Body of pancreas (tissue), 4 donors: ENCODE results near the gene KRTAP25-1. TPM values are rescaled to one million over a fixed set of nuclear protein-coding genes. Genes with fewer than 3 reads are reported as not detected.

Source experiments
- ATAC-seq: fragments of 150-250 bp; one replicate; pipeline ENCODE4 v1.9.1; 2016
- DNase-seq, 4 donors: peaks; one replicate each; pipeline ENCODE4 v3.0.0-alpha.2; 2019
- H3K27ac ChIP-seq, 4 donors: fragments of 200-600 bp; sonication (generic); 1 replicate in 3 of 4; 2 replicates in 1 of 4; pipeline versions ENCODE4 v1.5.1 to v1.6.1; 2016 to 2019; ENCODE audit warnings: mild to moderate bottlenecking in 1 of 4, mixed read lengths in 1 of 4, moderate library complexity in 1 of 4
- H3K27me3 ChIP-seq, 2 donors: fragments of 200-600 bp; sonication (generic); one replicate each; pipeline ENCODE4 v1.6.0; 2016; ENCODE audit warnings: mild to moderate bottlenecking in 1 of 2
- H3K36me3 ChIP-seq, 2 donors: fragments of 200-600 bp; sonication (generic); replicated peaks in 1 of 2; 2 replicates each; pipeline ENCODE4 v1.5.1; 2016; ENCODE audit warnings: low read depth in 2 of 2; ENCODE audit not compliant: insufficient read depth in 1 of 2
- H3K4me1 ChIP-seq: fragments of 200-600 bp; sonication (generic); one replicate; pipeline ENCODE4 v1.6.0; 2016
- H3K4me3 ChIP-seq, 2 donors: fragments of 200-600 bp; sonication (generic); 1 replicate in 1 of 2; 2 replicates in 1 of 2; pipeline ENCODE4 v1.5.1; 2016 to 2019
- H3K9me3 ChIP-seq, 3 donors: fragments of 200-600 bp; sonication (generic); 1 replicate in 2 of 3; 2 replicates in 1 of 3; pipeline ENCODE4 v1.5.1; 2016
- POLR2A ChIP-seq, 3 donors: fragments of 450-650 bp; IDR thresholded peaks; one replicate each; pipeline ENCODE4 v1.6.1; 2016; ENCODE audit warnings: antibody characterized with exemption in 3 of 3, mild to moderate bottlenecking in 2 of 3
- WGBS, 2 donors: methylation state at CpG; one replicate each; pipeline ENCODE4 v1.1.5; 2017; 5-methylcytosine and 5-hydroxymethylcytosine counted together
- intact Hi-C: fragments of 100-400 bp; cut with DNase I; formaldehyde crosslinking; loops from one replicate; pipeline ENCODE4 v1.15.1; 2023
- total RNA-seq, 2 donors: library from RNA; depleted of rRNA; stranded (reverse); fragments of >200 nt; gene quantifications; one replicate each; pipeline ENCODE4 v1.1.0, GENCODE V29; 2016
- TF ChIP-seq, protein P1 (sequence below), 7 experiments: fragments of 450-650 bp in 4 of 7; fragments of 200-600 bp in 3 of 7; sonication (generic) in 3 of 7; IDR thresholded peaks; one replicate each; pipeline ENCODE4 v1.5.1; 2016 to 2019; ENCODE audit warnings: antibody characterized with exemption in 7 of 7

The KRTAP25-1 gene
- total RNA-seq, 2 donors from 2014 or later, result not detected

DNA sequence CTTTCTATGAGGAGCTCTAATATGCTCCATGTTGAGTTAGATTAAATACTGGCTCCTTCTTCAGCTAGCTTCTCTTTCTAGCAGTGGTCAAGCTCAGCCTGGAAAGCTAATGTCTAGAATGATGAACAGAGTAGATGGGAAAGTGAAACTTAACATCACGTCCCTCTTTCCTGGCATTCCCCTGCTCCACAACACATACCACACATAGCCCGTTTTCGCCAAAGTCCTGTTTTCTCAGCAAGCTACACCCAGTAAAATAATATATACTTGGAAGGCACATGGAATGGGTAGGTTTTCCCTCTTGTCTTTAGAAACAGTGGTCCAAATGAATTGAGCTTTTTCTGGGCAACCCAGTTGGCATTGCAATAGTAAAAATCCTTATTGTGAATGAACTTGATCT, 44.4 kb upstream of the KRTAP25-1 start:
- Histone ChIP-seq H3K27me3 (no peaks in the 10 kb centered on the region), H3K27ac (no peak overlapping the region), H3K9me3 (no peaks in the 10 kb centered on the region), H3K4me1 (no peaks in the 10 kb centered on the region), H3K4me3 (no peak overlapping the region), H3K36me3 (no peaks in the 10 kb centered on the region)
- intact Hi-C loops, result no loop called here
- ATAC-seq, result no peak
- DNase-seq, result no peak
- no peak for TF ChIP-seq POLR2A (IDR thresholded peaks at IDR 0.05)
- TF ChIP-seq, protein P1, sequence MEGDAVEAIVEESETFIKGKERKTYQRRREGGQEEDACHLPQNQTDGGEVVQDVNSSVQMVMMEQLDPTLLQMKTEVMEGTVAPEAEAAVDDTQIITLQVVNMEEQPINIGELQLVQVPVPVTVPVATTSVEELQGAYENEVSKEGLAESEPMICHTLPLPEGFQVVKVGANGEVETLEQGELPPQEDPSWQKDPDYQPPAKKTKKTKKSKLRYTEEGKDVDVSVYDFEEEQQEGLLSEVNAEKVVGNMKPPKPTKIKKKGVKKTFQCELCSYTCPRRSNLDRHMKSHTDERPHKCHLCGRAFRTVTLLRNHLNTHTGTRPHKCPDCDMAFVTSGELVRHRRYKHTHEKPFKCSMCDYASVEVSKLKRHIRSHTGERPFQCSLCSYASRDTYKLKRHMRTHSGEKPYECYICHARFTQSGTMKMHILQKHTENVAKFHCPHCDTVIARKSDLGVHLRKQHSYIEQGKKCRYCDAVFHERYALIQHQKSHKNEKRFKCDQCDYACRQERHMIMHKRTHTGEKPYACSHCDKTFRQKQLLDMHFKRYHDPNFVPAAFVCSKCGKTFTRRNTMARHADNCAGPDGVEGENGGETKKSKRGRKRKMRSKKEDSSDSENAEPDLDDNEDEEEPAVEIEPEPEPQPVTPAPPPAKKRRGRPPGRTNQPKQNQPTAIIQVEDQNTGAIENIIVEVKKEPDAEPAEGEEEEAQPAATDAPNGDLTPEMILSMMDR (IDR thresholded peaks at IDR 0.05), result no peak
- WGBS, 2 donors, result 82 to 85% methylated on average over 3 of the region's 3 CpGs

GRCh38 chr21:30332681-30333080, 43.4 kb upstream of the KRTAP25-1 start:
- 92 to 94% methylated on average over 2 of the region's 2 CpGs for WGBS, 2 donors
- no peaks in the 10 kb centered on the region for H3K36me3 ChIP-seq

GRCh38 chr21:30329203-30329875, 40.0 kb upstream of the KRTAP25-1 start:
- ATAC-seq, result no peak
- Histone ChIP-seq H3K4me3 (no peak overlapping the region), H3K9me3 (no peaks in the 10 kb centered on the region), H3K4me1 (no peaks in the 10 kb centered on the region), H3K36me3 (no peaks in the 10 kb centered on the region), H3K27ac (no peak overlapping the region), H3K27me3 (no peaks in the 10 kb centered on the region)
- DNase-seq, result no peak
- 81 to 83% methylated on average over 4 of the region's 4 CpGs for WGBS, 2 donors
- intact Hi-C loops, result no loop called here
- TF ChIP-seq POLR2A (IDR thresholded peaks at IDR 0.05), result no peak
- TF ChIP-seq, protein P1 (IDR thresholded peaks at IDR 0.05), result no peak

More at GRCh38 chr21:30332681-30333080, 43.4 kb upstream of the KRTAP25-1 start:
- no peak for DNase-seq
- intact Hi-C loops, result no loop called here
- H3K27ac ChIP-seq, result no peak overlapping the region
- H3K9me3 ChIP-seq, result no peaks in the 10 kb centered on the region
- no peaks in the 10 kb centered on the region for H3K27me3 ChIP-seq
- H3K4me1 ChIP-seq, result no peaks in the 10 kb centered on the region
- no peak for TF ChIP-seq POLR2A (IDR thresholded peaks at IDR 0.05)
- no peak for ATAC-seq
- H3K4me3 ChIP-seq, result no peak overlapping the region

DNA sequence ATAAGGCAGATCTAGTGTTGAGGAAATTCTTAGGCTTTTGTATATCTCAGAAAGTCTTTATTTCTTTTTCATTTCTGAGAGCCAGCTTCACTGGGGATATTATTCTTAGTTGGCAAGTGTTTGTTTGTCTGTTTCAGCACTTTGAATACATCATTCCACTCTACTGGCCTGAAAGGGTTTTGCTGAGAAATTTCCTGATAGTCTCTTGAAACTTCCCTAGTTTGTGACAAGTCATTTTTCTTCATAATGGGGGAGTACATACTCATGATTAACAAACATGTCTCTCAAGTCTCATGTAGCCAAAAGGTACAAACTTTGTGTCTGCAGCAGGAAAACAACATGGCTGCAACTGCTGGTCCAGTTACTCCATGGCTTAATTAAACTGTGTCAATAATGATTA, 37.1 kb upstream of the KRTAP25-1 start:
- Histone ChIP-seq H3K36me3 (no peaks in the 10 kb centered on the region), H3K27ac (no peak overlapping the region), H3K9me3 (no peaks in the 10 kb centered on the region), H3K4me3 (no peak overlapping the region), H3K4me1 (no peaks in the 10 kb centered on the region), H3K27me3 (no peaks in the 10 kb centered on the region)
- TF ChIP-seq, protein P1 (IDR thresholded peaks at IDR 0.05), result no peak
- TF ChIP-seq POLR2A (IDR thresholded peaks at IDR 0.05), result no peak
- intact Hi-C loops, result no loop called here
- ATAC-seq (no peak), DNase-seq (no peak)

- TF ChIP-seq, protein P1 (IDR thresholded peaks at IDR 0.05), result no peak
- TF ChIP-seq POLR2A (IDR thresholded peaks at IDR 0.05), result no peak
- no peak for DNase-seq
- no peaks in the 10 kb centered on the region for H3K36me3 ChIP-seq
- 91% methylated on average over 2 of the region's 2 CpGs for WGBS, 2 donors
- no peaks in the 10 kb centered on the region for H3K4me1 ChIP-seq
- intact Hi-C loops, result no loop called here
- H3K27ac ChIP-seq, result no peak within 1 kb of the TSS
- ATAC-seq, result no peak
- no peak within 1 kb of the TSS for H3K4me3 ChIP-seq
- no peaks in the 10 kb centered on the region for H3K9me3 ChIP-seq
- no peaks in the 10 kb centered on the region for H3K27me3 ChIP-seq
Measured at GRCh38 chr21:30320215-30320614, 30.9 kb upstream of the KRTAP25-1 start, which contains the start of gene KRTAP26-1. TSS of gene KRTAP26-1 (minus strand) at chr21:30320315. CDS start at chr21:30320035, 280 bp downstream.
